Neural cell (in vitro differentiated cells): Measurements from ENCODE around the gene GSK3B. TPM values are rescaled to one million over a fixed set of nuclear protein-coding genes. Genes with fewer than 3 reads are reported as not detected.

ENCODE experiments used
- H2AFZ ChIP-seq: fragments of 200-600, 300-800 bp; sonication (generic), shearing (Covaris generic); 2 replicates; pipeline ENCODE4 v1.6.0; 2014; ENCODE audit warnings: low read depth, mild to moderate bottlenecking, antibody characterized with exemption, low read length, moderate library complexity
- H3F3A ChIP-seq: fragments of 200-600 bp; shearing (Covaris generic); 2 replicates; pipeline ENCODE4 v1.6.1; 2016; ENCODE audit warnings: mild to moderate bottlenecking, moderate library complexity, mixed read lengths, antibody characterized with exemption, low read length; ENCODE audit not compliant: insufficient read depth, poor library complexity, severe bottlenecking
- H3K27ac ChIP-seq: fragments of 200-600, 300-800 bp; sonication (generic), shearing (Covaris generic); 2 replicates; pipeline ENCODE4 v1.5.1; 2014; ENCODE audit warnings: mild to moderate bottlenecking, low read length, moderate library complexity
- H3K27me3 ChIP-seq: fragments of 300-800, 200-600 bp; sonication (generic), shearing (Covaris generic); 2 replicates; pipeline ENCODE4 v1.6.0; 2014; ENCODE audit warnings: mild to moderate bottlenecking, low read depth, low read length, moderate library complexity; ENCODE audit not compliant: insufficient read depth
- H3K36me3 ChIP-seq: fragments of 300-800, 200-600 bp; sonication (generic), shearing (Covaris generic); 2 replicates; pipeline ENCODE4 v1.5.1; 2014; ENCODE audit warnings: mild to moderate bottlenecking, antibody characterized with exemption, low read length, moderate library complexity; ENCODE audit not compliant: insufficient read depth
- H3K4me2 ChIP-seq: fragments of 300-800, 200-600 bp; sonication (generic), shearing (Covaris generic); 2 replicates; pipeline ENCODE4 v1.6.0; 2014; ENCODE audit warnings: mild to moderate bottlenecking, low read length
- H3K4me3 ChIP-seq: fragments of 300-800, 200-600 bp; sonication (generic), shearing (Covaris generic); 2 replicates; pipeline ENCODE4 v1.5.1; 2014; ENCODE audit warnings: mild to moderate bottlenecking, low read length, moderate library complexity
- H3K79me2 ChIP-seq: fragments of 200-600 bp; shearing (Covaris generic); replicated peaks from 2 replicates; pipeline ENCODE4 v1.6.0; 2014; ENCODE audit warnings: mild to moderate bottlenecking, low read length, moderate library complexity; ENCODE audit not compliant: insufficient read depth
- H3K9ac ChIP-seq: fragments of 300-800, 200-600 bp; sonication (generic), shearing (Covaris generic); 2 replicates; pipeline ENCODE4 v1.6.1; 2016; ENCODE audit warnings: mild to moderate bottlenecking, low read length, mixed read lengths
- H3K9me2 ChIP-seq: fragments of 200-600 bp; shearing (Covaris generic); 2 replicates; pipeline ENCODE4 v1.6.1; 2016; ENCODE audit warnings: mild to moderate bottlenecking, low read length, mixed read lengths; ENCODE audit not compliant: insufficient read depth
- H3K9me3 ChIP-seq: fragments of 200-600, 300-800 bp; sonication (generic), shearing (Covaris generic); 2 replicates; pipeline ENCODE4 v1.6.1; 2016; ENCODE audit warnings: mild to moderate bottlenecking, mixed run types, low read length, moderate library complexity, mixed read lengths
- H4K20me1 ChIP-seq: fragments of 200-600 bp; shearing (Covaris generic); 2 replicates; pipeline ENCODE4 v1.6.1; 2016; ENCODE audit warnings: mild to moderate bottlenecking, mixed run types; ENCODE audit not compliant: insufficient read depth
- CTCF ChIP-seq: fragments of 450-650 bp; IDR thresholded peaks from 2 replicates; pipeline ENCODE4 v1.5.1; 2014; ENCODE audit warnings: antibody characterized with exemption, mild to moderate bottlenecking, moderate library complexity; ENCODE audit not compliant: poor library complexity, severe bottlenecking
- EP300 ChIP-seq: fragments of 450-650 bp; conservative IDR thresholded peaks from 2 replicates; pipeline ENCODE4 v1.6.1; 2014; ENCODE audit warnings: antibody characterized with exemption, mild to moderate bottlenecking, moderate library complexity; ENCODE audit not compliant: poor library complexity, severe bottlenecking
- EZH2 ChIP-seq: fragments of 200-600, 300-800 bp; shearing (Covaris generic), sonication (generic); IDR thresholded peaks from 2 replicates; pipeline ENCODE4 v1.6.1; 2014; ENCODE audit warnings: antibody characterized with exemption, low read length, borderline replicate concordance, mild to moderate bottlenecking; ENCODE audit not compliant: insufficient read depth, poor library complexity, severe bottlenecking
- MXI1 ChIP-seq: fragments of 450-650 bp; conservative IDR thresholded peaks from 2 replicates; pipeline ENCODE4 v1.6.1; 2014; ENCODE audit warnings: antibody characterized with exemption, mild to moderate bottlenecking; ENCODE audit not compliant: poor library complexity, severe bottlenecking
- POLR2AphosphoS5 ChIP-seq: IDR thresholded peaks from 2 replicates; pipeline ENCODE4 v1.6.1; 2012
- RAD21 ChIP-seq: fragments of 450-650 bp; conservative IDR thresholded peaks from 2 replicates; pipeline ENCODE4 v1.6.1; 2014; ENCODE audit warnings: antibody characterized with exemption, mild to moderate bottlenecking, moderate library complexity
- REST ChIP-seq: IDR thresholded peaks from 2 replicates; pipeline ENCODE4 v1.6.1; 2012; ENCODE audit warnings: borderline replicate concordance
- SMC3 ChIP-seq: fragments of 450-650 bp; conservative IDR thresholded peaks from 2 replicates; pipeline ENCODE4 v1.6.1; 2014; ENCODE audit warnings: antibody characterized with exemption, mild to moderate bottlenecking, moderate library complexity; ENCODE audit not compliant: poor library complexity
- TAF1 ChIP-seq: IDR thresholded peaks from 2 replicates; pipeline ENCODE4 v1.6.1; 2012; ENCODE audit warnings: low read depth
- polyA plus RNA-seq: library from polyadenylated mRNA; depleted of rRNA; stranded (reverse); fragments of >200 nt; gene quantifications from 2 replicates; pipeline ENCODE4 v1.2.3, GENCODE V29; 2014

Gene GSK3B
- polyA plus RNA-seq, 1 donor from 2014 or later, result 48.5 TPM

DNA sequence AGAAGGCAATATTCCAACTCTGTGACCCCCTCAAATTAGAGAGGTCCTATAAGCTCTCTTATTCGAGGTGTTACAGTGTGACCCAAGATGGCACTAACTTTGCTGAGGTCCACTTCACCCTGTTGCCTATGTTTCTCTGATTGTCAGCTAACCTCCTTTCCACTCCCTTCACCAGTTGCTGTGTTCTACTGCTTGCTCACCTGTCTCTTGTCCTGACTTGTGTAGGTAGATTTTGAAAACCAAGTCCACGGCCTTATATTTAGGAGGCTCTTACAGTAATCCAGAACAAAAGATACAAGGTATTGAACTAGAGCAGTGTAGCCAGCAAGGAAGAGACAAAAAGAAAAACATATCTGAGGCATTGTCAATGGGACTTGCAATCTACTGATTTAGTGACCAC lies 20.1 kb upstream of the GSK3B start:
- no peak overlapping the region for H3K4me2 ChIP-seq
- no peak overlapping the region for H3K27ac ChIP-seq
- no peak overlapping the region for H3K9ac ChIP-seq
- H3K4me3 ChIP-seq, result no peak overlapping the region
- no peaks in the 10 kb centered on the region for H4K20me1 ChIP-seq
- H3K9me2 ChIP-seq, result no peaks in the 10 kb centered on the region
- H3K79me2 ChIP-seq, result no peaks in the 10 kb centered on the region
- no peaks in the 10 kb centered on the region for H3K36me3 ChIP-seq
- TF ChIP-seq TAF1 (no peak), RAD21 (no peak), CTCF (no peak), POLR2AphosphoS5 (no peak), EZH2 (no peak), MXI1 (no peak), SMC3 (no peak)
- H2AFZ ChIP-seq, result no peak overlapping the region
- no peaks in the 10 kb centered on the region for H3F3A ChIP-seq
- H3K9me3 ChIP-seq, result no peaks in the 10 kb centered on the region
- H3K27me3 ChIP-seq, result no peaks in the 10 kb centered on the region

- H3K9me3 ChIP-seq, result no peaks in the 10 kb centered on the region
- no peaks in the 10 kb centered on the region for H4K20me1 ChIP-seq
- no peak overlapping the region for H3K4me3 ChIP-seq
- TF ChIP-seq EP300 (no peak), REST (no peak), RAD21 (no peak), SMC3 (no peak), TAF1 (no peak), EZH2 (no peak), POLR2AphosphoS5 (no peak), CTCF (no peak), MXI1 (no peak)
- H3K9me2 ChIP-seq, result no peaks in the 10 kb centered on the region
- no peak overlapping the region for H3K9ac ChIP-seq
- no peak overlapping the region for H3K4me2 ChIP-seq
- H3F3A ChIP-seq, result no peaks in the 10 kb centered on the region
- no peak overlapping the region for H2AFZ ChIP-seq
- no peaks in the 10 kb centered on the region for H3K79me2 ChIP-seq
- H3K36me3 ChIP-seq, result no peaks in the 10 kb centered on the region
- H3K27me3 ChIP-seq, result no peaks in the 10 kb centered on the region
- H3K27ac ChIP-seq, result no peak overlapping the region
These were observed 19.2 kb upstream of the GSK3B start for GRCh38 chr3:120113128-120114116.
